ENCODE measurements around the gene MXRA7.

Gene MXRA7

GRCh38 chr17:76720211-76720610 lies 9.4 kb upstream of the MXRA7 start:
- no peak for DNase-seq (ENCODE audit: low spot score)
- in situ Hi-C loops (cut with MboI; ENCODE audit: low sequenced_read_pairs, unreplicated experiment) = no loop called here
- no peak for TF ChIP-seq CTCF (IDR thresholded peaks at IDR 0.05; ENCODE audit: borderline replicate concordance, control extremely low read depth, extremely low read depth, insufficient read depth, missing control alignments)

- no peak for TF ChIP-seq CTCF (IDR thresholded peaks at IDR 0.05; ENCODE audit: borderline replicate concordance, control extremely low read depth, extremely low read depth, insufficient read depth, missing control alignments)
- in situ Hi-C loops (cut with MboI; ENCODE audit: low sequenced_read_pairs, unreplicated experiment) = no loop called here
- no peak for DNase-seq (ENCODE audit: low spot score)
Measured at GRCh38 chr17:76718516-76718915, 7.8 kb upstream of the MXRA7 start.

- in situ Hi-C loops (cut with MboI; ENCODE audit: low sequenced_read_pairs, unreplicated experiment) = no loop called here
- no peak for TF ChIP-seq CTCF (IDR thresholded peaks at IDR 0.05; ENCODE audit: borderline replicate concordance, control extremely low read depth, extremely low read depth, insufficient read depth, missing control alignments)
- no peak for DNase-seq (ENCODE audit: low spot score)
Measured at GRCh38 chr17:76716839-76717215, 6.1 kb upstream of the MXRA7 start.

GRCh38 chr17:76716146-76716838 lies 5.5 kb upstream of the MXRA7 start:
- TF ChIP-seq CTCF (IDR thresholded peaks at IDR 0.05; ENCODE audit: borderline replicate concordance, control extremely low read depth, extremely low read depth, insufficient read depth, missing control alignments) = no peak
- in situ Hi-C loops (cut with MboI; ENCODE audit: low sequenced_read_pairs, unreplicated experiment) = no loop called here
- no peak for DNase-seq (ENCODE audit: low spot score)

GRCh38 chr17:76715496-76715830 lies 4.7 kb upstream of the MXRA7 start:
- in situ Hi-C loops (cut with MboI; ENCODE audit: low sequenced_read_pairs, unreplicated experiment) = no loop called here
- DNase-seq (ENCODE audit: low spot score) = no peak
- TF ChIP-seq CTCF (IDR thresholded peaks at IDR 0.05; ENCODE audit: borderline replicate concordance, control extremely low read depth, extremely low read depth, insufficient read depth, missing control alignments) = no peak

- DNase-seq (ENCODE audit: low spot score) = no peak
- TF ChIP-seq CTCF (IDR thresholded peaks at IDR 0.05; ENCODE audit: borderline replicate concordance, control extremely low read depth, extremely low read depth, insufficient read depth, missing control alignments) = peak; percentile 76
- in situ Hi-C loops (cut with MboI; ENCODE audit: low sequenced_read_pairs, unreplicated experiment) = no loop called here
Measured at GRCh38 chr17:76714822-76715495, 4.2 kb upstream of the MXRA7 start.

All from GM13976 (cell line).